Right lobe of liver (tissue), 6 donors: ENCODE results near the gene LDLRAD1. TPM values are rescaled to one million over a fixed set of nuclear protein-coding genes. Genes with fewer than 3 reads are reported as not detected.
"Not testable (repeated sequence)": the region's sequence is repeated elsewhere in the genome, so short reads cannot be mapped to it uniquely, and the experiment has no call there.

ENCODE experiments used
- ATAC-seq, 4 donors: fragments of 200-7000 bp; cut with Tn5 transposase; one replicate each; pipeline ENCODE4 v1.9.1; 2020; ENCODE audit warnings: mild to moderate bottlenecking in 4 of 4, moderate library complexity in 4 of 4
- DNase-seq, 3 donors: peaks; one replicate each; pipeline ENCODE4 v3.0.0-alpha.2; 2020
- H3K27ac ChIP-seq, 3 donors: fragments of 200-600 bp; one replicate each; pipeline ENCODE4 v1.8.0; 2022
- H3K27me3 ChIP-seq, 2 donors: fragments of 200-600 bp; one replicate each; pipeline ENCODE4 v1.8.0; 2022
- H3K36me3 ChIP-seq, 4 donors: fragments of 200-600 bp; sonication (generic) in 1 of 4; one replicate each; pipeline versions ENCODE4 v1.5.1 to v1.8.0; 2017 to 2022; ENCODE audit warnings: control low read depth in 1 of 4
- H3K4me1 ChIP-seq, 4 donors: fragments of 200-600 bp; sonication (generic) in 1 of 4; one replicate each; pipeline versions ENCODE4 v1.5.1 to v1.8.0; 2017 to 2022; ENCODE audit warnings: control low read depth in 1 of 4
- H3K4me3 ChIP-seq, 3 donors: fragments of 200-600 bp; one replicate each; pipeline ENCODE4 v1.8.0; 2022
- H3K9me3 ChIP-seq, 4 donors: fragments of 200-600 bp; sonication (generic) in 1 of 4; one replicate each; pipeline versions ENCODE4 v1.5.1 to v1.8.0; 2017 to 2022; ENCODE audit warnings: control low read depth in 1 of 4
- POLR2A ChIP-seq: fragments of 450-650 bp; IDR thresholded peaks from one replicate; pipeline ENCODE4 v1.6.1; 2017; ENCODE audit warnings: antibody characterized with exemption, mild to moderate bottlenecking
- WGBS: methylation state at CpG from one replicate; pipeline ENCODE4 v1.1.6; 2018; ENCODE audit warnings: low coverage, low lambda C conversion rate; ENCODE audit not compliant: insufficient coverage; ENCODE audit errors: missing lambda C conversion rate; 5-methylcytosine and 5-hydroxymethylcytosine counted together
- intact Hi-C, 2 donors: fragments of 100-400 bp; cut with DNase I; formaldehyde crosslinking; loops; one replicate each; pipeline versions ENCODE4 v1.11.2 to v1.14.1; 2022
- total RNA-seq, 6 experiments: library from RNA; depleted of rRNA in 2 of 6; stranded (reverse); fragments of >200 nt in 2 of 6; fragmentation: NEBNext Ultra II Directional in 3 of 6; extraction: Animal tissue kit (Norgen Biotek cat#: 25700) in 3 of 6; gene quantifications; one replicate each; pipeline versions ENCODE4 v1.1.0 to v1.2.4, GENCODE V29; 2016 to 2023
- TF ChIP-seq, protein P1 (sequence below), 4 donors: fragments of 200-600 bp in 3 of 4; fragments of 450-650 bp in 1 of 4; IDR thresholded peaks; one replicate each; pipeline versions ENCODE4 v1.5.1 to v1.8.0; 2016 to 2022; ENCODE audit warnings: antibody characterized with exemption in 4 of 4, mild to moderate bottlenecking in 2 of 4
- donor health status: DM: no; HTN: yes; CAD: no.
- donor health status: DM: no; HTN: no; CAD: no.
- donor health status: DM: no; HTN: no; CAD: no.
- donor health status: DM: no; HTN: yes; CAD: no.
- donor health status: DM: no; HTN: yes; CAD: no.

Gene LDLRAD1
- total RNA-seq, 6 experiments from 2014 or later = 0.44 to 0.57 TPM; not detected in 4

DNA sequence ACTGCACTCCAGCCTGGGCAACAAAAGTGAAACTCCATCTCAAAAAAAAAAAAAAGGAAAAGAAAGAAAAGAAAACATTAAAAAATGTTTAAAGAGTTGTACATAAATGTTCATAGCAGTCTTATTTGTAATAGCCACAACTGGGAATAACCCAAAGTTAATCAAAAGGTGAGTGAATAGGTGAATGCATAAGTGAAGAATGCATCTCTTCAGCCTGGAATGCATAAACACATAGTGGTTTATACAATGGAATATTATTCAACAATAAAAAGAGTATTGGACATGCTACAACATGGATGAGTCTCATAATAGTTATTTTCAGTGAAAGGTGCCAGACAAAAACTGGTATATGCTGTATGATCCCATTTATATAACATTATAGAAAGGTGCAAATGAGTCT is 18.1 kb downstream of the LDLRAD1 start:
- H3K36me3 ChIP-seq = no peaks in the 10 kb centered on the region
- ATAC-seq = no peak
- H3K27ac ChIP-seq = no peak overlapping the region
- no peak overlapping the region for H3K4me3 ChIP-seq
- intact Hi-C loops = no loop called here
- no peak for DNase-seq
- H3K9me3 ChIP-seq = no peaks in the 10 kb centered on the region
- no peak for TF ChIP-seq POLR2A
- TF ChIP-seq, protein P1, sequence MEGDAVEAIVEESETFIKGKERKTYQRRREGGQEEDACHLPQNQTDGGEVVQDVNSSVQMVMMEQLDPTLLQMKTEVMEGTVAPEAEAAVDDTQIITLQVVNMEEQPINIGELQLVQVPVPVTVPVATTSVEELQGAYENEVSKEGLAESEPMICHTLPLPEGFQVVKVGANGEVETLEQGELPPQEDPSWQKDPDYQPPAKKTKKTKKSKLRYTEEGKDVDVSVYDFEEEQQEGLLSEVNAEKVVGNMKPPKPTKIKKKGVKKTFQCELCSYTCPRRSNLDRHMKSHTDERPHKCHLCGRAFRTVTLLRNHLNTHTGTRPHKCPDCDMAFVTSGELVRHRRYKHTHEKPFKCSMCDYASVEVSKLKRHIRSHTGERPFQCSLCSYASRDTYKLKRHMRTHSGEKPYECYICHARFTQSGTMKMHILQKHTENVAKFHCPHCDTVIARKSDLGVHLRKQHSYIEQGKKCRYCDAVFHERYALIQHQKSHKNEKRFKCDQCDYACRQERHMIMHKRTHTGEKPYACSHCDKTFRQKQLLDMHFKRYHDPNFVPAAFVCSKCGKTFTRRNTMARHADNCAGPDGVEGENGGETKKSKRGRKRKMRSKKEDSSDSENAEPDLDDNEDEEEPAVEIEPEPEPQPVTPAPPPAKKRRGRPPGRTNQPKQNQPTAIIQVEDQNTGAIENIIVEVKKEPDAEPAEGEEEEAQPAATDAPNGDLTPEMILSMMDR (IDR thresholded peaks at IDR 0.05) = no peak
- H3K27me3 ChIP-seq = no peaks in the 10 kb centered on the region
- H3K4me1 ChIP-seq = no peaks in the 10 kb centered on the region

- no peak overlapping the region for H3K4me3 ChIP-seq
- ATAC-seq (no peak), DNase-seq (no peak)
- no peak overlapping the region for H3K27ac ChIP-seq
- no peaks in the 10 kb centered on the region for H3K9me3 ChIP-seq
- no peaks in the 10 kb centered on the region for H3K27me3 ChIP-seq
- no peaks in the 10 kb centered on the region for H3K4me1 ChIP-seq
- H3K36me3 ChIP-seq = no peaks in the 10 kb centered on the region
- 100% methylated on average over 1 of the region's 1 CpG for WGBS
- intact Hi-C loops = no loop called here
- no peak for TF ChIP-seq POLR2A
Observed at GRCh38 chr1:53998223-53998622, 19.8 kb downstream of the LDLRAD1 start.

GRCh38 chr1:53995683-53996082 is 22.3 kb downstream of the LDLRAD1 start:
- intact Hi-C loops = no loop called here
- WGBS = 92% methylated on average over 1 of the region's 1 CpG

DNA sequence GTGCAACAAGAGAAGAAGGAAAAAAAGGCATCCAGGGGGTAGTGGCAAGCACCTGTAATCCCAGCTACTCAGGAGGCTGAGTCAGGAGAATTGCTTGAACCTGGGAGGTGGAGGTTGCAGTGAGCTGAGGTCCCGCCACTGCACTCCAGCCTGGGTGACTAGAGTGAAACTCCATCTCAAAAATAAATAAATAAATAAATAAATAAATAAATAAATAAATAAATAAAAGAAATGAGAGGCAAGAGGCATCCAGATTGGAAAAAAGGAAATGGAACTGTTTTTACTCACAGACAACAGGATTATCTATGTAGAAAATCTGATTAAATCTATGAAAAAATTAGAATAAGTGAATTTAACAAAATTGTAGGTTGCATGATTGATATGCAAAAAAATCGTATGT is 23.5 kb downstream of the LDLRAD1 start:
- ATAC-seq, H3K4me1 ChIP-seq, H3K27ac ChIP-seq, intact Hi-C loops, H3K4me3 ChIP-seq, H3K27me3 ChIP-seq, H3K36me3 ChIP-seq, DNase-seq, H3K9me3 ChIP-seq: not testable (repeated sequence)
- 86% methylated on average over 2 of the region's 2 CpGs for WGBS

More at GRCh38 chr1:53995683-53996082, 22.3 kb downstream of the LDLRAD1 start:
- DNase-seq = no peak
- ATAC-seq = no peak
- no peaks in the 10 kb centered on the region for H3K27me3 ChIP-seq
- no peaks in the 10 kb centered on the region for H3K4me1 ChIP-seq
- no peaks in the 10 kb centered on the region for H3K9me3 ChIP-seq
- H3K36me3 ChIP-seq = no peaks in the 10 kb centered on the region
- H3K27ac ChIP-seq = no peak overlapping the region
- TF ChIP-seq, protein P1 (IDR thresholded peaks at IDR 0.05) = no peak
- no peak for TF ChIP-seq POLR2A
- H3K4me3 ChIP-seq = no peak overlapping the region

DNA sequence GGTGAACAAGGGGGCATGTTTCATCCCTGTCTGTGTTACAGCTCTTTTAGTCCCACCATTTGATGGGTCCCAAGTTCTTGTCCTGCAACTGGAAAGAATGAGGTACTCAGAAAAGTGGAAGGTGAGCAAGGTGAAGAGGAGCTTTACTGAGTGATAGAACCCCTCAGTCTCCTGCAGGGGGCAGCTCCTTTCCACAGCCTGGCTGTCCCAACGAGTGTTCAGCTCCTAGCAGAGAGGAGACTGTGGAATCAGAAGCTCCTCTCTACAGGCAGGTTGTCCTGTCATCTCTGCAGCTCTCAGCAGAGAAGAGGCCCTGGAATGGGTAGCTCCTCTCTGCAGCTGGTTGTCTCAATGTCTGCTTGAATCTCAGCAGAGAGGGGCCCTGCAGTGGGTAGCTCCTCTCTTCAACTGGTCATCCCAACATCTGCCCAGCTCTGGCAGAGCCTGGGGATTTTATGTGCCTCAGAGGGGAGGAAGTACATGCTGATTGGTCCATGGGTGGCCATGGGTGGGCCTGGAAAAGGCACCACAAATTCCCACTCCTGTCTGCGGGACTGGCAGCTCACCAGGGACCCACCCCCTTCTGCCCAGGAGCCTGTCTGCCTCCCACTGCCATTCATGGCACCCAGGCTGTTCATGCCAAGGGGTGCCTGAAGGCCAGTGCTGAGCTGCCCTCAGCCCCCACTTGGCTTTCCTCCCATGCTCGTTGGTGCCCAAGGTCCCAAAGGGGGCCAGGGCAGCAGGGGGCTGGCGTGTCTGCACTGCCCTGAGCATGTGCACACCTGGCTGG is 25.7 kb downstream of the LDLRAD1 start:
- intact Hi-C loops = no loop called here
- TF ChIP-seq, protein P1 (IDR thresholded peaks at IDR 0.05) = peak; percentile 17 to 41 (median 26)
- TF ChIP-seq POLR2A = no peak
- Histone ChIP-seq H3K27me3 (no peaks in the 10 kb centered on the region), H3K9me3 (no peaks in the 10 kb centered on the region), H3K4me1 (no peaks in the 10 kb centered on the region), H3K4me3 (no peak overlapping the region), H3K27ac (no peak overlapping the region), H3K36me3 (no peaks in the 10 kb centered on the region)
- ATAC-seq = peak; percentile 53 to 79 (median 61)
- DNase-seq = no peak
- WGBS = no CpG with 5 or more reads among the region's 4 CpGs
